Adrenal gland (tissue), 12 donors: Measurements from ENCODE around the gene TMEM200A. TPM values are rescaled to one million over a fixed set of nuclear protein-coding genes. Genes with fewer than 3 reads are reported as not detected.

ENCODE experiments used
- DNase-seq, 7 donors: peaks; one replicate each; pipeline ENCODE4 v3.0.0-alpha.2; 2019 to 2020
- H3K27ac ChIP-seq, 5 donors: fragments of 200-600 bp; sonication (generic) in 4 of 5; 1 replicate in 3 of 5; 2 replicates in 2 of 5; pipeline versions ENCODE4 v1.5.1 to v1.8.0; 2016 to 2020; ENCODE audit warnings: mild to moderate bottlenecking in 1 of 5
- H3K27me3 ChIP-seq: fragments of 200-600 bp; 2 replicates; pipeline ENCODE4 v1.8.0; 2021
- H3K36me3 ChIP-seq, 2 donors: fragments of 200-600 bp; replicated peaks in 1 of 2; 1 replicate in 1 of 2; 2 replicates in 1 of 2; pipeline versions ENCODE4 v1.5.1 to v1.8.0; 2018 to 2022
- H3K4me1 ChIP-seq, 2 donors: fragments of 200-600 bp; replicated peaks in 1 of 2; 1 replicate in 1 of 2; 2 replicates in 1 of 2; pipeline versions ENCODE4 v1.5.1 to v1.8.0; 2018 to 2021
- H3K4me3 ChIP-seq, 4 donors: fragments of 200-600 bp; sonication (generic) in 3 of 4; one replicate each; pipeline ENCODE4 v1.5.1; 2016 to 2018
- H3K9me3 ChIP-seq, 3 donors: fragments of 200-600 bp; sonication (generic) in 1 of 3; replicated peaks in 1 of 3; 1 replicate in 2 of 3; 2 replicates in 1 of 3; pipeline versions ENCODE4 v1.5.1 to v1.8.0; 2016 to 2021
- CTCF ChIP-seq, 6 experiments: fragments of 450-650 bp in 4 of 6; fragments of 200-600 bp in 2 of 6; sonication (generic) in 1 of 6; IDR thresholded peaks; 1 replicate in 5 of 6; 2 replicates in 1 of 6; pipeline versions ENCODE4 v1.5.1 to v1.8.0; 2016 to 2021; ENCODE audit warnings: antibody characterized with exemption in 6 of 6, mild to moderate bottlenecking in 2 of 6, moderate library complexity in 1 of 6
- POLR2A ChIP-seq, 2 donors: fragments of 450-650 bp; IDR thresholded peaks; one replicate each; pipeline ENCODE4 v1.6.1; 2017; ENCODE audit warnings: antibody characterized with exemption in 2 of 2, mild to moderate bottlenecking in 2 of 2, moderate library complexity in 1 of 2
- WGBS, 4 donors: extraction: QIAGEN DNeasy Blood & Tissue Kit in 2 of 4; methylation state at CpG; one replicate each; pipeline versions ENCODE4 v1.1.5 to v1.1.7; 2013 to 2017; 5-methylcytosine and 5-hydroxymethylcytosine counted together
- intact Hi-C, 2 donors: fragments of 100-400 bp; cut with DNase I; formaldehyde crosslinking; loops; one replicate each; pipeline versions ENCODE4 v1.14.1 to v1.15.0; 2022 to 2023
- polyA plus RNA-seq, 3 donors: library from polyadenylated mRNA; stranded (reverse); fragments of 200-250 nt in 2 of 3; fragments of 350-450 nt in 1 of 3; fragmentation: Illumina TruSeq in 1 of 3; extraction: RNeasy Lipid Tissue Mini Kit (QIAGEN cat#74804) in 1 of 3; gene quantifications; one replicate each; pipeline ENCODE4 v1.2.3, GENCODE V29; 2013 to 2014
- total RNA-seq, 9 donors: library from RNA; depleted of rRNA in 4 of 9; stranded (reverse); fragments of >200 nt in 4 of 9; fragments of 120-200 nt in 1 of 9; fragmentation: NEBNext Ultra II Directional in 1 of 9; extraction: Animal tissue kit (Norgen Biotek cat#: 25700) in 1 of 9; gene quantifications; one replicate each; pipeline versions ENCODE4 v1.1.0 to v1.2.4, GENCODE V29; 2013 to 2023
- donor health status: healthy with polysubstance abuse.
- donor health status: Bipolar disorder and iron deficiency.
- donor health status: DM: yes; HTN: yes; CAD: no.
- donor health status: DM: no; HTN: no; CAD: no.
- donor health status: DM: no; HTN: no; CAD: no.
- donor health status: DM: yes; HTN: yes; CAD: no.

The TMEM200A gene
- total and polyA plus RNA-seq, 12 donors, result 1.9 to 87.7 (median 30.2) TPM

DNA sequence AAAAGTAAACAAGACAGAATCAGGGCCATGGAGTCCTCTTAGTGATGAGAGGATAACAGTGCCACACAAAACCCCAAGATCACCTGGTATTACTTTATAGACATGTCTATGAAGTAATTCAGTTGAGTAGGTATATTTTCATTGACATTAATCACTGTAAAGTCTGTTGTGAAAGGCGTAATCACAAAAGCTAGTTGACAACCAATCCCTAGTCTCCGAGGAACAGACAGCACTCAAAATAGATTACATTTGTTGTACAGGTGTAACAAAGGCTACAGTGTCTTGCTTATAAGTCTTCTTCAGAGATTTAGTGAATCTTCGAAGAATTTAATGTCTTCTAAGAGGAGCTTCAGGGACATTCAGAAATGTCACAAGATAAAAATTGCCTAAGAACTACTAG, 120.1 kb downstream of the TMEM200A start:
- no peak for DNase-seq

DNA sequence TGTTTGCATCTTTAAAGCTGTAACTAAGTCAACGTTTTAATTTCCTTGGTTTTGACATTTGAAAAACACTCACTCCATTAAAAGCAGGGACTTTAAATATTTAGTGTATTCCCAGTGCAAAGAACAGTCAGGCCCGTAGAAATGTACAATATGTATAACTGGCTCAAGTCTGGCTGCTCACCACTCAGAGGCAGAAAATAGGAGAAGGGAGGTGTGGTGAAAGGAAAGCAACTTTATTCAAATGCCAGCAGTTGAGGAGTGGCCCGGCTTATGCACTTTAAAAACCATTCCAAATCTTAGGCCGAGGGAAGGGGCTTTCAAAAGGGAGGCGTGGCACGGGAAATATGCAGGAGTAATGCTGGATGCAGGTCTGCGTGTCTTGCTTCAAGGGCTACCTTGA, 120.6 kb downstream of the TMEM200A start:
- peaks cover 0 to 11% of the 10 kb centered on the region in 2 donors for H3K4me1 ChIP-seq
- DNase-seq, result no peak
- H3K36me3 ChIP-seq, result no peaks in the 10 kb centered on the region
- intact Hi-C loops, result no loop called here
- TF ChIP-seq POLR2A (IDR thresholded peaks at IDR 0.05), result no peak
- no peak for TF ChIP-seq CTCF (IDR thresholded peaks at IDR 0.05)
- H3K4me3 ChIP-seq, result no peak overlapping the region
- no peaks in the 10 kb centered on the region for H3K27me3 ChIP-seq
- H3K9me3 ChIP-seq, result no peaks in the 10 kb centered on the region
- 78 to 82% (median 79%) methylated on average over 7 of the region's 7 CpGs for WGBS, 4 donors
- no peak overlapping the region for H3K27ac ChIP-seq

More for the DNA sequence above, 120.1 kb downstream of the TMEM200A start:
- Histone ChIP-seq H3K27me3 (no peaks in the 10 kb centered on the region), H3K4me1 (peaks cover 0 to 11% of the 10 kb centered on the region in 2 donors), H3K9me3 (no peaks in the 10 kb centered on the region), H3K27ac (no peak overlapping the region), H3K36me3 (no peaks in the 10 kb centered on the region), H3K4me3 (no peak overlapping the region)
- no peak for TF ChIP-seq CTCF (IDR thresholded peaks at IDR 0.05)
- TF ChIP-seq POLR2A (IDR thresholded peaks at IDR 0.05), result no peak
- intact Hi-C loops, result no loop called here
- WGBS, 4 donors, result 75 to 79% (median 77%) methylated on average over 3 of the region's 3 CpGs

DNA sequence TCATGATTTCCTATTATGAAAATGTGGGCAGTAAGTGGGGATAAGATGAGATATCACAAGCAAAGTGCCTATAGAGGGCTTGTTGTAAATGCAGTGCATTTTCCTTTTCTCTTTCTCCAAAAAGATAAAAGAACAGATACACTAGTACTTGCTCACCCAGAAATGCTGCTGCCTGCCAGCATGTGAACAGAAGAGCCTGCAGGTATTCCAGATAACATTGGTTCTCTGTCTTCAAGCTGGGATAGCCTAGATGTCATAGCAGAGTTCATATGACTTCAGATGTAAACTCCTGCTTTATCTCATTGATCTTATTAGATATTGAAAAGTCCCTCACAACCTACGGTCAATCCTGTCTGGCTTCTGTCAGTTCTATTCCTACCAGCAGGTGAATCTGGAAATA, 123.7 kb downstream of the TMEM200A start:
- Histone ChIP-seq H3K36me3 (no peaks in the 10 kb centered on the region), H3K4me3 (no peak overlapping the region), H3K4me1 (peaks cover 0 to 5% of the 10 kb centered on the region in 2 donors), H3K27ac (no peak overlapping the region), H3K9me3 (no peaks in the 10 kb centered on the region), H3K27me3 (no peaks in the 10 kb centered on the region)
- DNase-seq, result no peak
- WGBS, 4 donors, result 88 to 100% (median 91%) methylated on average over 1 of the region's 1 CpG
- TF ChIP-seq POLR2A (IDR thresholded peaks at IDR 0.05) (no peak), CTCF (IDR thresholded peaks at IDR 0.05) (no peak)
- intact Hi-C loops, result no loop called here

Other genes starting within 250 kb of the TMEM200A start
- 10 to 100 TPM in 1 of 9 donors, 1 to 10 TPM in 6, under 1 TPM in 1, not detected in 1; 0.48 to 12.5 (median 4.9) TPM for gene SAMD3, start 143.1 kb upstream of the TMEM200A start, total RNA-seq
- gene SAMD3, start 143.1 kb upstream of the TMEM200A start, polyA plus RNA-seq, result 1 to 10 TPM; 3.9 to 5.2 (median 4.4) TPM